ENCODE data around the gene IL18.
"Not testable (repeated sequence)": the region's sequence is repeated elsewhere in the genome, so short reads cannot be mapped to it uniquely, and the experiment has no call there.

IL18 gene

DNA sequence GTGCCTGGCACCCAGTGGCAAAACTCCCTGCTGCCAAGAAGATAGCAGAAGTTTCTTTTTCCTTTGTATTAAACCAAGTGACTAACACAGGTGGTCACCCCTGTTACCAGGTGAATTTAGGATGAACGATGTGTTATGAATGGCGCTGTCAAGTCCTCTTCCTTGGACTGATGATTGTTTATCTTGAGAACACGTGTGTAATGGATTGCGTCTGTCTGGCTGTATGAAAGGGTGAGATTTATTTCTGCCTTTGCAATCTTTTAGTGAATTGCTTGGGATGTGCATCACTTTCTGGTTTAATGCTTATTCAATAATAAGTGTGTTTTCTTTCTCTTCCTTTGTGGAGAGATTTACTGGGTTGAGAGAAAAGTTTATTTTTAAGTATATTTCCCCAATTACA, 40.8 kb downstream of the IL18 start:
- in situ Hi-C loops (cut with MboI; ENCODE audit: low sequenced_read_pairs): no loop called here

DNA sequence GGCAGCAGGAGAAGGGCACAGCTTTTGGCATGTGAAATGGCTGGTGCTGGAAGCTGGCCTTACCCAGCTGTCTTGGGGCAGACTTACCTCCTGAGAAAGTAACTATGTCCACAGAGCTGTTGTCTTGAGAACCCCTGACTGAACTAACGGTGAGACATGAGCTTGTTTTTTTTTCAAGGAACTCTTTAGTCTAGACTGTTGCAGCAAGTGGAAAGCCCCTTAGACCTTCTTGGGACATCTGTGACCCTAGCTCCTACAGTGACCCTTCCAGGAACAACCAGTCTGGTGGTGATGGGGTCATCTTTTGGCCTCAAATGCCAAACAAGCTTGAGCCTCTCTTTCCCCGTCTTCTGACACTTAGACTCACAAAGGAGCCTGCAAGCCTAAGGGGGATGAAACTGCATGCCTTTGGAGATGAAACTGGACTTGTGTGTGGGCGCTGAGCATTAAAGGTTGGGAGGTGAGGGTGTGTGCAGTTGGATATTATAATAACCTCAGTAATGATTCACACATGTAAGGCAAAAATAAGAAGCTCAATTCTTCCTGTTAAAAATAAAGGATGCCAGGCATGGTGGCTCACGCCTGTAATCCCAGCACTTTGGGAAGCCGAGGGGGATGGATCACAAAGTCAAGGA, 41.8 kb downstream of the IL18 start:
- in situ Hi-C loops (cut with MboI; ENCODE audit: low sequenced_read_pairs): no loop called here

DNA sequence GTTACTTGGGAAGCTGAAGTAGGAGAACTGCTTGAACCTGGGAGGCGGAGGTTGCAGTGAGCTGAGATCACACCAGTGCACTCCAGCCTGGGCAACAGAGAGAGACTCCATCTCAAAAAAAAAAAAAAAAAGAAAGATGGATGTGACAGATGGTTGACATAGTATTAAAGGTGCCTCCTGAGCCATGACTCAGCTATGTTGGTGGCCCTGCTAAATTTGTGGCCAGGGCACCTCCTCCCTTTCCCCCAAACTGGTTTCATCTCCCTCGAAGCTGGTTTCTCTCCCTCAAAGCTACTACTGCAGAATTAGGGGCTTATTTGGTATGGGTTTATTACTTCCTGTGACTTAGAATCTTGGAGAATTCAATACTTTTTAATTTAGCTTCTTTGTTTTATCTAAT, 45.7 kb downstream of the IL18 start:
- in situ Hi-C loops (cut with MboI; ENCODE audit: low sequenced_read_pairs): no loop called here

DNA sequence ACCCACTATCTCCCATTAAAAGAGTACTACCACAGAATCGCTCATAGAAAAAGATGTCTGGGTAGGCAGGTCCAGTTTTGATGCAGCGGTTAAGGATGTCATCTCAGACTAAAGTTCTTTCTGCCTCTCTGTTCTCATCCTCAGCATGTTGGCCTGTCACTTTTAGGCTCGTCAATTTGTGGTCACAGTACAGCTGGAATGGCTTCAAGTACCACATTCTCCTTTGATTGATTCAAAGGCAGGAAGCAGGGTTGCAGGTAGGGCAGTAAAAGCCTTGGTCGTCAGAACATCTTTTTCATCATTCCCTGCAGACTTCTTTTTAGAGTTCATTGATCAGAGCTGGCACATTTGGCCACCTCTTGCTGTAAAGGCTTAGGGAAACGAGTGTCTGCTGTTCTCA, 48.5 kb downstream of the IL18 start:
- in situ Hi-C loops (cut with MboI; ENCODE audit: low sequenced_read_pairs): no loop called here

DNA sequence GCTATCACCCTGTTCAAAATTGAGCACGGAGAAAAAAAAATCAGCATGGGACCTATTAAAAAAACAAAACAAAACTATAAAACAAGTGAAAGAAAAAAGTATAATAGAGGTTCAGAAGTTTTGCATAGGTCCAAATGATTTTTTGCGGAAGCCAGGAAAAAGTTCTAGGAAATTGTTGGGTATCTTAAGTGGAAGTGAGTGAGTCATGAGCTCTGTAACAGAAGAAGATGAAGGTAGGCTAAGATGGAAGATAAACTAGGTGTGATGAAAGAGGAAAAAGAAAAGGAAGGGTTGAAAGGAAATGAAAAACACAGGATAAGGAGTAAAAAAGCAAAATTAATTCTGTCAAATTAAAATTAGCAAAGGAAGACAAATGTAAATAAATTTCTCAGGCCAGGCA, 49.4 kb downstream of the IL18 start:
- in situ Hi-C loops (cut with MboI; ENCODE audit: low sequenced_read_pairs): no loop called here

DNA sequence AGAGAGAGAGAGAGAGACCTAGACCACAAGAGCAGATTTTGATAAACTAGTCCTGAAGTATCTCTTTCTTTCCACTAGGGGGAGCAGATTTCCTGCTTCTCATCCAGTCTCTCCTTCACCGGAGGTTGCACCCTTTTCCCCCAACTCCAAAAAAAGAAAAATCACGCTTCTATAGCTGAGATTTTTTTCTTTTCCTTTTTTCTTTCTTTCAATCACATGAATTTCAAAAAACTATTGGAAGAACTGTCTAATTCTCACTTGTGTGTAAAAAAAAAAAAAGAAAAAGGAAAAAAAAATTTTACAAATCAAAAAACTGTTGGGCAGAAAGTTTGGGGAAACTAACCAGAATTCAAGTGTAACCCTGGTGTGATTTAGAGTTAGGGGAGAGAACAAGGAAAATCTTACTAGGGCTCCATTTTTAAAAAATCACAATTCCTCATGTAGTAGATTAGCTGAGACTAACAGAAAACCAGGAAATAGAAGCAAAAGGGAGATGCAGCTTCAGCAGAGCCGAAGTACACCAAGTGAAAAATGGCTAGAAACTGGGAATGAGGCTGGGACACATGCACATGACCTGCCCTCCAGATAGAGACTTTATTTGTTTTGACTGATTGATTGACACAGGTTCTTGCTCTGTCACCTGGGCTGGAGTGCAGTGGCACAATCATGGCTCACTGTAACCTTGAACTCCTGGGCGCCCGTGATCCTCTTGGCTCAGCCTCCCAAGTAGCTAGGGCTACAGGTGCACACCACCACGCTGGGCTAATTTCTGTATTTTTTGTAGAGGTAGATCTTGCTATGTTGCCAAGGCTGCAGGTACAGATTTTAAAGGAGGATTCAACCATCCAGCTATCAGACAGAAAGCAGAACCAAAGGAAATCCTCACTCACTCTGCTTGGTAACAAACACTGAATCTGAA, 50.1 kb downstream of the IL18 start:
- in situ Hi-C loops (cut with MboI; ENCODE audit: low sequenced_read_pairs): no loop called here

DNA sequence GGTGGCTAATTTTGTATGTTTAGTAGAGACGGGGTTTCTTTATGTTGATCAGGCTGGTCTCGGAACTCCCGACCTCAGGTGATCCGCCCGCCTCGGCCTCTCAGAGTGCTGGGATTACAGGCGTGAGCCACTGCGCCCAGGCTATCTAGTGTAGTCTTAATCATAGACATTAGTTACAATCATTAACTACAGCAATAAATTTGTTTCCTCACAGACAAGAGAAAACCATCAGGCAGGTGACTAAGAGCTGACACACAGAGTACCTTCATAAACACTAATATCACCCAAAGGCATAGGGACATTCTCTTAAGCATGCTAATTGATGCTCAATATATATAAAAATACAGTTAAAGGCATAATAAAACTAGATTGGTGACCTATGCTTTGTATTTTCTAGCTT, 57.8 kb downstream of the IL18 start:
- in situ Hi-C loops (cut with MboI; ENCODE audit: low sequenced_read_pairs): no loop called here

DNA sequence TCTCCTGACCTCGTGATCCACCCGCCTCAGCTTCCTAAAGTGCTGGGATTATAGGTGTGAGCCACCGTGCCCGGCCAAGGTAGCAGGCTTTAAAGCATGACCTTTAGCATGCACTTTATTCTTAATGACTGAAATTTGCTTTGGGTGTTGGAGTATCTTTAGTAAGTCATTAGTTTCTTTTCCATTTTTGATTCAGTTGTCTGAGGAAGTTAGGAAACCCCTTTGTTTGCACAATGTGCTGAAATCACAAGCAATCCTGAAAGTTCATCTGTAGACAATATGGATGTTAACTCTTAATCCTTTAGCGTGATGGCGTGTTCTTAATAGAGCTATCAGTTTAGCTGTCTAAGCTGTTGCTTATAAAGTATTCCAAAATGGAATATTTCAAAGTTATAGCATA, 60.4 kb downstream of the IL18 start:
- in situ Hi-C loops (cut with MboI; ENCODE audit: low sequenced_read_pairs): no loop called here

DNA sequence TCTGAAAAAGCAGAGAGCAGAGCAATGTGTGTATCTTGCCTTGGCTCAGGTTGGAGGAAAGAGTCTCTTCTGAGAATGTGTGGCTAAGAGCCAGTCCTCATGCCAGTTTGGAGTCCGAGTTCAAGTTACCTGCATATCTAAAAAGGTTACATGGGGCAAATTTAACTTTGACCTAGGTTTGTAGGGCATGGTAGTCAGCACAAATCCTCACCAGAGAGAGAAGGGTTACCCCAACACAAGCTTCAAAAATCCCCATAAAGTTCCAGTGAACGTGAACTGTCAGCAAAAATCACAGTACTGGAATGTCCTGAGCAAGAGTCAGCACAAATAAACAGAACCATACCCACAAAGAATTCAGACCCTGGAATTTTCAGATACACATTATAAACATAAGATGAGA, 63.4 kb downstream of the IL18 start:
- in situ Hi-C loops (cut with MboI; ENCODE audit: low sequenced_read_pairs): no loop called here

DNA sequence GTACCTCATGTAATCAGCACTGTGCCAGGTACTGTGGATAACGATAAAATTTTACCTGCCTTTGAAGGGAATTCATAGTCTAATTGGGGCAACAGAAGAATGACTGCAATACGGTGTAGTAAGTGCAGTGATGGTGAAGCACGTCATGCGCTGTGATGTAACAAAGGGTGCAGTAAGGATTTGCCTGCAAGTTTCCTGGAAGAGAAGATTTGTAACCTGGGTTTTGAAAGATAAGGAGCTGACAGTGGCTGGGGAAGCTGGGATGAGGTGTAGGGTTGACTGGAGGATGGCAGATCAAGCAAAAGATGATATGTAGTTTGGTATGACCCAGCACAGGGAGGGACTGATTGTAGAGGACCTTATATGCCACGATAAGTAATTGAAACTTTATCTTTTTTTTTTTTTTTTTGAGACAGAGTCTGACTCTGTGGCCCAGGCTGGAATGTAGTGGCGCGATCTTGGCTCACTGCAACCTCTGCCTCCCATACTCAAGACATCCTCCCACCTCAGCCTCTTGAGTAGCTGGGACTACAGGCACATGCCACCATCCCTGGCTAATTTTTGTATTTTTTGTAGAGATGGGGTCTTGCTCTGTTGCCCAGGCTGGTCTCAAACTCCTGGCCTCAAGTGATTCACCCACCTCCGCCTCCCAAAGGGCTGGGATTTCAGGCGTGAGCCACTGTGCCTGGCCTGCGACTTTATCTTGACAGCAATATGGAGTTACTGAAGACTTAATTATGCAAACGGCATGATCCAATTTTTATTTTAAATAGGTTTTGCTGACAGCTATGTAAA, 66.0 kb downstream of the IL18 start:
- in situ Hi-C loops (cut with MboI; ENCODE audit: low sequenced_read_pairs): no loop called here

DNA sequence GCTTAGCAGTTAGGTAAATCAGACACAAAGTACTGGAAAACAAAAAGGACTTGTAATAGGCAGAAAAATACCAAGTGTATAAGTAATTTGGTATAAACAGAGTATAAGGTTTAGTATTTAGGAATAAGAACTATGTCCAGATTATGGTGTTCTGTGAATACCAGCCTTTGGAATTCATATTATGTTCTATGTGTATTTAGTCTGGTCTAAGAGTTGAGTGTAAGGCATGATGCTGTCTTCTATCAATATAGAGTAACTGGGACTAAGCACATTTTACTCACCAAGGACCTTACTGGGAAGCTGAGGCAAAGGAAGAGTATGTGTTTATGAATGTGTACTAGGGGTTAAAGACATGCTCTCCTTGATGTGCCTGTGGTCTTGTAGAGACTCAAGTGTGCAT, 67.7 kb downstream of the IL18 start:
- in situ Hi-C loops (cut with MboI; ENCODE audit: low sequenced_read_pairs): no loop called here

DNA sequence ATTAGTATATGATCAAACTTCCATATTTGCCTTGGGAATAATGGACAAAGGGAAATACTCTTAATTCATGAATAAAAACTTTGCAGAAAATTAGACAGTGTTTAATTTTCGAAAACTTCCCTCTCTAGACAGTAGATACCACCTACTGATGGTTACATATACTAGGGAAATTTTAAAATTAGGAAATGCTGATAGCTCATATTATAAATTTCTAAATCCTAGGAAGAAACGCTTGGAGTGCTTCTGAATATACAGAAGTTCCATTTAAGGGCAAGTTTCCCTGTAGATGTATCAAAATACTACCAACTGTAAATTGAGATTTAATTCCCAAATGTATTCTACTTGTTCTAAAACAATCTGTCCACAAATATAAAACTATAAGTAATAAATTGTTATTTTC, 68.6 kb downstream of the IL18 start:
- in situ Hi-C loops (cut with MboI; ENCODE audit: low sequenced_read_pairs): not testable (repeated sequence)

Measured in HL-60/S4 treated with phorbol 12-myristate 13-acetate at 8.2 ng/mL for 4 days and 3 days (cell line).